Panc1 (cell line): ENCODE measurements around the gene MAP3K20.

Experiments
- CTCF ChIP-seq: fragments of 450-650 bp; IDR thresholded peaks from 2 replicates; pipeline ENCODE4 v1.5.1; 2017; ENCODE audit warnings: mild to moderate bottlenecking
- SIN3A ChIP-seq: IDR thresholded peaks from 2 replicates; pipeline ENCODE4 v1.6.1; 2012; ENCODE audit warnings: low read depth, mild to moderate bottlenecking, low read length, moderate library complexity, borderline replicate concordance; ENCODE audit not compliant: insufficient read depth

GRCh38 chr2:173161507-173161906 lies 85.9 kb downstream of the MAP3K20 start:
- TF ChIP-seq CTCF, result no peak
- no peak for TF ChIP-seq SIN3A
